Suppressor macrophage treated with lipopolysaccharide for 1 hour (primary cell): Measurements from ENCODE around the gene SPDYE16.
"Not testable (repeated sequence)": the region's sequence is repeated elsewhere in the genome, so short reads cannot be mapped to it uniquely, and the experiment has no call there.

Source experiments
- DNase-seq, 3 donors: peaks; one replicate each; pipeline ENCODE4 v3.0.0-alpha.2; 2020 to 2022

SPDYE16 gene

GRCh38 chr7:76549025-76549854 lies 6.1 kb upstream of the SPDYE16 start:
- DNase-seq = peak; percentile 75 to 83 (median 80)

GRCh38 chr7:76531643-76532042 lies 11.5 kb downstream of the SPDYE16 start:
- not testable (repeated sequence) for DNase-seq

GRCh38 chr7:76526183-76526582 lies 16.9 kb downstream of the SPDYE16 start:
- not testable (repeated sequence) for DNase-seq

GRCh38 chr7:76516932-76517331 lies 26.2 kb downstream of the SPDYE16 start:
- DNase-seq = not testable (repeated sequence)

- DNase-seq = peak in 2 of 3 donors; percentile 50 to 63
These were observed 27.1 kb downstream of the SPDYE16 start for GRCh38 chr7:76515999-76516443.

- DNase-seq = no peak
These were observed 27.9 kb downstream of the SPDYE16 start for GRCh38 chr7:76514926-76515771.

- DNase-seq = no peak
These were observed 29.0 kb downstream of the SPDYE16 start for GRCh38 chr7:76513817-76514799.

- DNase-seq = peak in 2 of 3 donors; percentile 7 to 17
These were observed 29.9 kb downstream of the SPDYE16 start for GRCh38 chr7:76512941-76513816.

- DNase-seq = not testable (repeated sequence)
These were observed 30.9 kb downstream of the SPDYE16 start for GRCh38 chr7:76511911-76512885.

- not testable (repeated sequence) for DNase-seq
These were observed 31.7 kb downstream of the SPDYE16 start for GRCh38 chr7:76511200-76511910.

GRCh38 chr7:76509931-76510877 lies 32.9 kb downstream of the SPDYE16 start, which contains the start of gene UPK3B:
TSS of gene UPK3B (plus strand) at chr7:76510552. CDS start at chr7:76510653, 101 bp downstream.
- DNase-seq = no peak

- DNase-seq = peak; percentile 90 to 98 (median 96)
These were observed 35.2 kb downstream of the SPDYE16 start for GRCh38 chr7:76507723-76508406.

GRCh38 chr7:76506643-76507042 lies 36.5 kb downstream of the SPDYE16 start:
- DNase-seq = not testable (repeated sequence)

- DNase-seq = no peak
These were observed 37.0 kb downstream of the SPDYE16 start for GRCh38 chr7:76506081-76506440.

- no peak for DNase-seq
These were observed 37.7 kb downstream of the SPDYE16 start for GRCh38 chr7:76505168-76506080.
